DMS153 (cell line): Measurements from ENCODE around the gene SSBP2.
A peak's percentile ranks its signal among the peaks of the same experiment; 100 is the strongest.

Experiments used
- DNase-seq: peaks from one replicate; lab custom pipeline; 2025; lab: John Stamatoyannopoulos, UW

SSBP2 gene

GRCh38 chr5:81751009-81751835, at the start of gene SSBP2:
SSBP2 (minus strand) TSS chr5:81751097; CDS start chr5:81751042, 55 bp downstream.
- DNase-seq: peak; percentile 89

GRCh38 chr5:81795666-81796065, 44.8 kb upstream of the SSBP2 start:
- no peak for DNase-seq

GRCh38 chr5:81794226-81794625, 43.3 kb upstream of the SSBP2 start:
- no peak for DNase-seq

- no peak for DNase-seq
These were observed 39.4 kb upstream of the SSBP2 start for GRCh38 chr5:81790336-81790735.

- no peak for DNase-seq
These were observed 38.1 kb upstream of the SSBP2 start for GRCh38 chr5:81789033-81789432.

DNA sequence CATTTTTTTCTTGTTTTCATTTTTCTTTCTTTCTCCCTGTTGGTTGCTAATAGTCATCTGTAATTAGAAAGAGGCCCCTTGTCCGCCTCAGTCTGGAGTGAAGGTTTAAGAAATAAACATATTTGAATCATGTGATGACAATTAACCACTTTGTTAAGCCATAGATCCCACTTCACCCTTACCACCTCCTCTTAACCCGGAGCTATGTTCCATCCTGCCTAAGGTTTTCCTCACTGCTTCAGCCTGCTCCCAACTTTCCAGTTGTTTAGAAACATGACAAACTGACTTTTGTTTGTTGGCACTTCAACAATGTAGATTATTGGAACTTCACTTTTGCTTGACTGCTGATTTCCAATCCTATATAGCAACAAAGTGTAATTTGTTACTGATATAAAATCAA, 37.4 kb upstream of the SSBP2 start:
- no peak for DNase-seq

DNA sequence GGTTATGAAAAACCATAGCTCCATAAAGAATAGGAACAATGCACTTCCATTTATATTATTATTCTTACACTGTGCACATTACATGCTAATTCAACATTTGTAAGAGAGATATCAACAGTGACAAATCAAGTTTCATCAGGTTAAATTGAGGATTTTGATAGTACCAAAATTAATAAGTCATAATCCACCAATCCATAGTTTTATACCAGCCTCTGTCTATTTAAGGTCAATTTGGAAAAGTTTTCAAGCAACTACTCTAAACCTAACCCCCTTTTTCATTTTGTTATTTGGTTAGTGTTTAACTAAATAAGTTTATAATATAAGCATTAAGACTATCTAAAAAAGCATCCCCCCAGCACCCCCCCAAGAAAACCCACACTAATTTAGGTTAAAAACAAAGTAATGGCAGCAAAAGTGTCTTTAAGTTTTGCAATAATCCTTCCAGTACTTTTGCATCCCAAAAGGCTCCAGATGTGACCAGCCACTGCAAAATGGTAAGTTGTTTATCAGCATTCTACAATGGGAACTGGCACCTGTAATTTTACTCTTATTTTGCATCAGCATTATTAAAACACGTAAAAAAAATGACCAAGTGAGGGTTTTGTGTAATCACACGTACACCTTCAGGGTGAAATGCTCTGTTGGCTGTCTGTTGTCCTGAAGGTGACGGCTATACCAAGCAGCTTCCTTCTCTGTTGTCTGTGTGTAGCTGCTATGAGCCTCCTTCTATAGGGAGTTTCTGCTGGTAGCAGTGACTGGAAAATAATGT, 36.8 kb upstream of the SSBP2 start:
- no peak for DNase-seq

GRCh38 chr5:81786991-81787390, 36.1 kb upstream of the SSBP2 start:
- no peak for DNase-seq

- DNase-seq: no peak
These were observed 35.6 kb upstream of the SSBP2 start for GRCh38 chr5:81786496-81786895.

GRCh38 chr5:81785322-81785721, 34.4 kb upstream of the SSBP2 start:
- no peak for DNase-seq

- no peak for DNase-seq
These were observed 32.5 kb upstream of the SSBP2 start for GRCh38 chr5:81783401-81783800.

GRCh38 chr5:81782811-81783210, 31.9 kb upstream of the SSBP2 start:
- DNase-seq: no peak

DNA sequence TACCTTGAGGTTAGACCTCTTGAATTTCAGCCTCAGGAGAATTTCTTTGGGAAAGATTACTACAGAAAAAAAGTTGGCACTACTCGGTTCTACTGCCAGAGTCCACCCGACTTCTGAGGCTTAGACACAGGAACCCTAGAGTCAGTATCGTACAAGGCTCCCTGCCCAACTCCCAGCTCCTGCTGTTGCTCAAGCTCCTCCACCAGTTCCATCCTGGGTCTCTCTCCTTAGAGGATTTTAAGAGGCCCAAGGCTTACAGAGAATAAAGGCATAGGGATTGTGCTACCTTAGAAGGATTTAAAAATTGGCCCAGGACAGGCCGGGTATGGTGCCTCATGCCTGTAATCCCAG, 29.0 kb upstream of the SSBP2 start:
- DNase-seq: no peak

DNA sequence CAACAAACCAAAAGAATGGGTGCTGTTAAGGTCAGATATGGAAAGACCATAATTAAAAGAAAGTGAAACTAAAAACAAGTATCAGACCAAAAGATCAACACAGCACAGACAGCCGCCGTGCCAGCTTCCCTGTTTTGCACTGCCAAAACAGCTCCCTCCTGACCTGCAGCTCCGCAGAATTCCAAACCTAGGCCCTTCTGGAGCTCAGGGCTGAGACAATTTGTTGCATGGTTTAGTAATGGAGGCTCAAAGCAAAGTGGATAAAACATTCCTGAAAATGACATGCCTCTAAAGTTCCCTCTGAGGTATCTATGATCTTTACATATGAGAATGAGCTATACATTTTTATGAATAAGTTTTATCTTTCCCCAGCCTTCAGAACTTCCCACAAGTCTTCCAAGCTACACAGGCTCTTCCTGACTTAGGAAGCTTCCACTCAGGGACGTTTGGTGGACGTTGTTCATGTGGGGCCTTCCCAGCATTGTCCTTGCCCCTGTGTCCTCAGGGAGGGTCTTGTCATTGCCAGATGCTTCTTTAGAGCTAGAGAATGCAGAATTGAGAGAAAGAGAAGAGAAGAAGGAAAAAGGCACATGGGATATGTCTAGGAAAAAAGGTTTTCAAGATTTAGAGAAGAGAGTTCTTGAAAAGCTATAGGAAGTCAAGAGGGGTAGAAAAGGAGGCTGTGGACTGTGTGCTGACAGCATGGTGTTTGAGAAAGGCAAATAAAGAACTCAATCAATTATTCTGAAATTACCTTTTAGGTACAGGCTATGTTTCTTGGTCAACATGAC, 28.4 kb upstream of the SSBP2 start:
- DNase-seq: no peak

GRCh38 chr5:81778642-81779041, 27.7 kb upstream of the SSBP2 start:
- DNase-seq: no peak

- no peak for DNase-seq
These were observed 25.4 kb upstream of the SSBP2 start for GRCh38 chr5:81776258-81776657.

GRCh38 chr5:81774374-81774773, 23.5 kb upstream of the SSBP2 start:
- no peak for DNase-seq

- no peak for DNase-seq
These were observed 22.7 kb upstream of the SSBP2 start for GRCh38 chr5:81773574-81773973.

GRCh38 chr5:81773161-81773560, 22.3 kb upstream of the SSBP2 start:
- no peak for DNase-seq

DNA sequence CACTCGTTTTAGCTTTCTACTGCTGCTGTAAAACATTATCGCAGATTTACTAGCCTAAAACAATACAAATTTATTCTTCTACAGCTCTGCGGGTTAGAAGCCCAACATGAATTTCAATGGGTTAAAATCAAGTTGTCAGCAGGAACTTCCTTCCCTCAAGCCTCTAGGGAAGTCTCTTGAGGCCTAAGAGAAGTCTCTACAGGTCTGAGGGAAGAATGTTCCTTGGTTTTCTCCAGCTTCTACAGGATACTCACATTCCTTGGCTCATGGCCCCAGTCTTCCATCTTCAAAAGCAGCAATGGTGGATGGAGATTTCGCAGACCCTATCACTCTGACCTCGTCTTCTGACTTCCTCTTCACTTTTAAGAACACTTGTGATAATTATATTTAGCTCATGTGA, 21.6 kb upstream of the SSBP2 start:
- DNase-seq: no peak

GRCh38 chr5:81768935-81769452, 18.1 kb upstream of the SSBP2 start:
- no peak for DNase-seq

DNA sequence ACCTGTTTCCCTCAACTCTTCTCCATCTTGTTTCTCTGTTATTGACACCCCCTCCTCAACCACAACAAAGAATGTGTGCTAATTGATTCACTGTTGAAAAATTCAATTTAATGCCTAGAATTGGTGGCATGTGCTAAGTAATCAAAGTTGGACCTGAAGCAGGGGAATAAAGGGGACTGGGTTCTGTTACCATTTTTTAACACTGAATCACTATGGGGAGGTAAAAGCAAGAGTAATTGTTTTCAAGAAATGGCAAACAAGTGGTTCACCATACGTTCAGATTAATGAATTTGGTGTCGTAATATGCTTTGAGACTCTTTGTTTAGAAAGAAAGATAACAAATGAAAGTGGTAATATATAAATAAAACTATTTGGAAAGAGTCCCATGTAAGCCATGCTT, 17.0 kb upstream of the SSBP2 start:
- DNase-seq: no peak
